Lower leg skin (tissue), 3 donors: ENCODE results near the gene TOP1.

Experiments
- CTCF ChIP-seq, 3 donors: fragments of 450-650 bp; IDR thresholded peaks; one replicate each; pipeline ENCODE4 v1.5.1; 2016; ENCODE audit warnings: antibody characterized with exemption in 3 of 3, mild to moderate bottlenecking in 3 of 3, moderate library complexity in 2 of 3
- POLR2A ChIP-seq, 2 donors: fragments of 450-650 bp; IDR thresholded peaks; one replicate each; pipeline ENCODE4 v1.6.1; 2016 to 2017; ENCODE audit warnings: antibody characterized with exemption in 2 of 2, mild to moderate bottlenecking in 1 of 2, moderate library complexity in 1 of 2

GRCh38 chr20:41140226-41141133 is 111.9 kb downstream of the TOP1 start:
- no peak for TF ChIP-seq CTCF (IDR thresholded peaks at IDR 0.05)
- no peak for TF ChIP-seq POLR2A (IDR thresholded peaks at IDR 0.05)
